Hindlimb muscle (tissue), 1 donor: Measurements from ENCODE around the gene PPP1R3C. TPM values are rescaled to one million over a fixed set of nuclear protein-coding genes. Genes with fewer than 3 reads are reported as not detected.

Source experiments
- DNase-seq: peaks from one replicate; pipeline ENCODE4 v3.0.0-alpha.2; 2013
- polyA plus RNA-seq: library from polyadenylated mRNA; unstranded; fragments of 120-200 nt; gene quantifications from one replicate; pipeline ENCODE4 v1.2.1, GENCODE V29; 2013; ENCODE audit not compliant: insufficient read length

The PPP1R3C gene
- polyA plus RNA-seq, 1 donor = 134 TPM

DNA sequence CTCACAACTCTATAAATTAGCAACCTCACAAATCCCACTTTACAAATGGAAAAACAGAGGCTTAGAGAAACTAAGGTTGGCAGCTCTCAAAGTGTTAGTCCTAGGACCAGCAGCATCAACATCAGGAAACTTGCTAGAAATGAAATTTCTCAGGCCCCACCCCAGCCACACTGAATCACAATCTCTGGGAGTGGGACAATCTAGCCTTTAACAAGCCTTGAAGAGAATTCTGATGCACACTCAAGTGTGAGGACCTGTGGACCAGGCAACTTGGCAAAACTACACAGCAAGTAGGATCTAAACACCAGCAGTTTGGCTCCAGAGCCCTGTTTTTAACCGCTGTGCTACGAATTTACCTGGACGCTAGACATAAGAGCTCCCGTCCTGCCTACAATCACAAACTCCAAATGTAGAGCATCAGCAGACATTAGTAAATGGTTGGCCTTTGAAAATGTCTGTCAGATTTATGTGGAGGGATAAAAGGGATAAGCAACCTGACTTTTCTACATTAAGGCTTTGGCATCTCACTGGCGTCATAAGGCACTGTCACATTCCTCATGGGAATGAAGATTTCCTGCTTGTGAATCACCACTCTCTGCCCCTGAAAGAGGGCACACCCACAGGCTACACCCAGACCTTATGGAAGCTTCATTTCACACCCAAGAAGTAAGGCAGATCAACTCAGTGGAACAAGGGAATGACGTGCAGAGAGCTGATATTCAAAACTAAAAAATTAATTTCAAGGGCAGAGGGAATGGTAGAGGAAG lies 34.5 kb downstream of the PPP1R3C start:
- no peak for DNase-seq

DNA sequence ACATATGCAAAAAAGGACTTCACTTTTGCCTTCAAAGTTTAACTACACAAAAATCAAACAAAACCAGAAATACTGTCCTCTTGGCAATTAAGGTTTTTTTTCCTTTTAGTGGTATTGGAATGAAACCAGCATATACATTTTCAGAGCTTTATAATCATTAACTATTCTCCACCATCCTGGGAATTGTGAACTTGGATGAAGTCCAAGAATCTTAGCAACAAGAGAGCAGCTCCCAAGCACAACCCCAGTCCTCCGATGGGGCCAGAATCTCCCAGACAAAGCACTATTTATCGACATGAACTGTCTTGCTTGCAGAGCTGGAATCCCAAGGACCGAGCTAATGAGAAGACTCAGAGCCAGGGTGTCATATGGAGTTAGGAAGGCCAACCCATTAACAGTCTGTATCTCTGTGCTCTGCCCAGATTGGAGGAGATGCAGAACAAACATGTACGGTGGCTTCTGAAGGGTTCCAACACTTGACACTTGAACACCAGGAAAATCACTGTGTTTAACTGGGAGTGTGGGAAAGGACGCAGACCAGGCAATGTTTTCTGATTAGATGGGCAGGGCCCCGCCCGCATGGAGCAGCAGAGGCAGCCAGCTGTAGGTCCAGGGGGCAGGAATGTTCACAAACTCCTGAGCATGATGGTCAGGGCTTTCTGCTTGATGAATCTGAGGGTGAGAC lies 35.5 kb downstream of the PPP1R3C start:
- no peak for DNase-seq

DNA sequence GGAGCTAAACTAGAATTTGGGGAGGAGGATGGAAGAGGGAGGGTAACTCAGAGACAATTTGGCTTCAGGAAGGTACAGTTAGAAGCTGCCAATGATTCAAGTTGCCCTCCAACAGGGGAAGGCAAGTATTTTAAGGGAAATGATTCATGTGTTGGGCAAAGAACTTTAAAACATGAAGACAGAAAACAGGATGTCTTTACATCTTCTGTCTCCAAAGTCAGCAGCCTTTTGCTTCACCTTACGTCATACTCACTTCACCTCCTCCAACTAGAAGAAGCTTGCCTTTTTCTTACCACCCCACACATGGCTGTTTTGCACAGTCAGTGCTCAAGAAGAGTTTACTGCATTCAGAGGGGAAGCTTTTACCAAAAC lies 36.1 kb downstream of the PPP1R3C start:
- no peak for DNase-seq

DNA sequence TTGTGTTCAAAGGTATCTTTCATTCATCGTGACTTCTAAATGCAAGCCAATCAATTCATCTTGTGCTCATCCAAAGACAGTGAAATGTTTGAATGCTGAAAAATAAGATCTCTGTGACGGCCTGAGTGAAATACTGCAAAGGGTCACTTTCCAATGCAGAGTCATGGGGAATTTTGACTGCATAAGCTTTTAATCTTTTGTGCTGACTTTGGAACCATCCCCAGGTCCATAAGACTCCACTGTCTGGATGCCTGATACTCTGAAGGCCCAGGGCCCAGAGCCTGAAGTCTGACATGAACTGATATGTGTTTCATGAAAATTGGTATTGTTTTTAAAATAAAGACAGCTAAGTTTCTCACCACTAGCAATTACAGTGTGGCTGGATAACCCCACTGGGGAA lies 39.0 kb downstream of the PPP1R3C start:
- no peak for DNase-seq

DNA sequence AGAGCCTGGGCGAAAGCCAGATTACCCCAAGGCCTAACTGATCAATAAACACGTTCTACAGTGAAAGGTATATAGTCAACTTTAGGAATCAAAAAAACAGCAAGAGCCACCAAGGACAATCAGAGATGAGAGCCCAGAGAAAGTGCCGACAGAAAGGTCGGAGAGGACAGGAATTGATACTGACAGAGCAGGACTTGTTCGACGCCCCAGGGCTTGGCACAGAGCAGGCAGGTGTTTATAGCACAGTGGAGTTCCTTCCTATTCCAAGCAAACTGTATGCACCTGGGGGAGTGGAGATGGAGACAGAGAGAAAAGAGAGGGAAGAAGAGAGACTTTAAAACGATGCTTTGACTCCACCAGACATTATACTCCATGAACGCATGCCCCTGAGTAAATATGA lies 39.5 kb downstream of the PPP1R3C start:
- no peak for DNase-seq

DNA sequence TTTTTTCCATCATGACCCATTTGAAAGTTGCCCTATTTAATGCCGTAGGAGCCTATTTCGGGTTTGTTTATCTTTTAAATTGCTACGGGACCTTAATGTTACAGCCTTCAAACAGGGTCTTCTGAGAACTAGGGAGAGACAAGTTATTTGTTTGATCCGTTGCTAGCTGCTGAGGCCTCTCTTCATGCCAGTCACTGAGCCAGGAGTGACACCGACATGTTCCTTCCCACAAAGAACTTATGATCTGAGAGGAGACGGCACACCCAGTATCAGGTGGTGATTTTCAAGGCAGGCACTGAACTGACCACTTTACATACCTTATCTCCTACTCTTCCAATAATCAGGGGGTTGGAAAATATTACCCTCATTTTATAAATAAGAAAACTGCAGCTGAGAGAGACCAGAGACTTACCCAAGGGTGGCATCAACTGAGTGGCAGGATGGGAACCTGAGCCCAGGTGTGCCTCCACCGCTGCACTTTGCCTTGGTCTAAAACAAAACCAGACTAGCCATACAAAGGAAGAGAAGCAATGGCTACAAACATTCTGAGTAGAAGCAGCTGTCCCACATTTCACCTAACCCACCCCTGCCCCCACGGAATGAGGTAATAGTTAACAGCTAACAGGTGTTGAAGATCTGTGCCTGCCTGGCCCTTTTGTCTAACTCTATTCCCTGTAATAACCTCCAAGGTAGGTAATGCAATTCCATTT lies 40.5 kb downstream of the PPP1R3C start:
- DNase-seq = no peak

DNA sequence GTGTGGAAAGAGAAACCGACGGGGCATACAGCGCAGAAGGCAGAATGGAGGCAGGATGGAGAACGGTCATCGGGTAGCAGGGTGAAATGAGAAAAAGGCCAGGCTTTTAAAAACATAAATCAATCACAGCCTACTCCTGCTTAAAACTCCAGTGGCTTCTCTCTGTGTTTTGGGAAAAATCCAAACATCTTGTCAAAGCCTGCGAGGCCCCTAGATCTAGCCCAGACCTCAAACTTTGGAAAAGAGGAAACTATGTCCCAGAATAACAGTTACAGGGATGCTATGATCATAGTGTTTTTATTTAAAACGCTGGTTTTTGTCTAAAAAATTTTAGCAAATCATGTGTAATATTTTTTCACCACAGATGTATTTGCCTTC lies 41.1 kb downstream of the PPP1R3C start:
- no peak for DNase-seq

DNA sequence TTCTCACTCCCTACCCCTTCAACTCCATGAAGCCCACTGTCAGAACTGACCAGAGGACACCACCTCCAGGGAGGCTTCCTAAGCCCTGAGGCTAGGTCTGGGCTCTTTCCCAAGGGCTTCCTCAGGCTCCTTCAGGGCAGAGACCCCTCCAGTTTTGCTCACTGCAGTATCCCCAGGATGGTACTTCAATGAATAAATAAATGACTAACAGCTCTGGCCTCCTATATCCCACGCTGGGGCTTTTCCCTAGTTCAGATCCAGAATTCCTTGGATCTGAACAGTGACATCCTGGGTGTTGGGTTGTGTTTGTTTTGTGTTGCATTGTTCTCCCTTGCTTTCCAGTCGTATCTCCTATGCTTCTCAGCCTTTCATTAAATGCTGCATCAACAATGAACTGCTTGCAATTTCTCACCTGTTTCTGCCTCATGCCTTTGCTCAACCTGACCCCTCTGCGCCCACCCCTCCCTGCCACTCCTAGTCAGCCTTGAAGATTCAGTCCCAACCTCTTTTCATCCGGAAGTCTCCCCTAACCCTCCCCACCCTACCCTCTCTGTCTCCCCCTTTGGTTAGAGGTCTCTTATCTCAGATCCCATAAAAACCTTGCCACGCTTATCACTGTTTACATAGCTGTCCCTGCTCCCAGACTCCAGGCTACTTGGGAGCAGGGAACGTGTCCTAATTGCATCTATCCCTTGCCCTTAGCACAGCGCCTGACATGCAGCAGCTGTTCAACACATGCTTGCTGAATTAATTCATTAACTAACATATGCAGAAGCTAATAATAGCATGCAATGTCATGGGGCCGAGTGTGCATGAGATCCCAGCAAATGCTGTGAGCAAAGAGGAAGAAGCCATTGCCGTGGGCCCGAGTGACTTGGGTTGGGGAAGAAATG lies 41.7 kb downstream of the PPP1R3C start:
- DNase-seq = peak; percentile 60

DNA sequence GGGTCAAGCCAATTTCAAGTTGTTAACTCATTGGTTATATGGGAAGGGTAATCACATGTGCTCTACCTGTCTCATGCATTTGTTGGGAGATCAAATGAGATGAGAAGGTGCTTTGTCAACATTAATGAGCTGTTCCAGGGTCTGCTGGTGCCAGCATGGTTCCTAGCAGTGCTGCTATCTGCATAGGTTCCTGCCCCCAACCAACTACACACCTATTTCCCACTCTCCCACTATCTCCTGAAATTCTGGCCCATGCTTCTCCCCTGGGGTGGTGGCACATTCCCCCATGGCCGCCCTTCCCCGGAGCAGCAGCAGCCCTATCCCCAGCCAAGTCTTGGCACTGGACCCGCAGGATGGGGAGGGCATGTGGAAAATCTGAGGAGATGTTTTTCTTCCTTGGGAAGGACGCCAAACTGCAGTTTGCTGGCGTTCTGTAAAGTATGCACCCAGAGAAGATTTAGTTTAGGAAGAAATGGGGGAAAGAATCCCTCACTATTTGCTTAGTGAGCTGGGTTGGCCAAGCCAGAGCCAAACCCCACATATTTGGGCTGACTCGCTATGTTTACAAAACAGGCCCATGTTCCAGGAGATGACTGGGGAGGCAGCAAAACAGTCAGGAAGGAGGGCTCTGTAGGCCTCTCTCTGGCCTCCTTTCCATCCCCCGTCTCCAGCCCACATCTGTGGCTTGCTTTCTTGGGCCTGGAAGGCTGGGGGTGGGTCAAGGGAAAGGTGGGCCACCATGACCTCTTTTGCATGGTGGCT lies 42.5 kb downstream of the PPP1R3C start:
- no peak for DNase-seq

DNA sequence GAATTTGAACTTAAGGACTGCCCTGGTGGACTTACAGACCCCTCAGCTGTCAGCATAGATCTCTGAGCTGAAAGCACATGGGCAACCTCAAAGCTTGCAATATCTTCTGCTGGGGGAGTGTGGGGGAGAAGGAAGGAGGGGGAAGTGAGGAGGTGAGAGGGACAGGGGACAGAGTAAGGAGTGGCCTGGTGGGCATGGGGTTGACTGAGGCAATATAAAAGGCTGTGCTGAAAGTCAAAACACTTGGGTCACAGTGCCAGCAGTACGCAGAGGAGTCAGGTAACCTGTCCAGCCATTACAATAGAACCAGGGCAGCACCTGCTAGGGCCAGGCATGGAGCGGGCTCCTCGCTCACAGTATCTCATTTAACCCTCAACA lies 43.2 kb downstream of the PPP1R3C start:
- DNase-seq = no peak

DNA sequence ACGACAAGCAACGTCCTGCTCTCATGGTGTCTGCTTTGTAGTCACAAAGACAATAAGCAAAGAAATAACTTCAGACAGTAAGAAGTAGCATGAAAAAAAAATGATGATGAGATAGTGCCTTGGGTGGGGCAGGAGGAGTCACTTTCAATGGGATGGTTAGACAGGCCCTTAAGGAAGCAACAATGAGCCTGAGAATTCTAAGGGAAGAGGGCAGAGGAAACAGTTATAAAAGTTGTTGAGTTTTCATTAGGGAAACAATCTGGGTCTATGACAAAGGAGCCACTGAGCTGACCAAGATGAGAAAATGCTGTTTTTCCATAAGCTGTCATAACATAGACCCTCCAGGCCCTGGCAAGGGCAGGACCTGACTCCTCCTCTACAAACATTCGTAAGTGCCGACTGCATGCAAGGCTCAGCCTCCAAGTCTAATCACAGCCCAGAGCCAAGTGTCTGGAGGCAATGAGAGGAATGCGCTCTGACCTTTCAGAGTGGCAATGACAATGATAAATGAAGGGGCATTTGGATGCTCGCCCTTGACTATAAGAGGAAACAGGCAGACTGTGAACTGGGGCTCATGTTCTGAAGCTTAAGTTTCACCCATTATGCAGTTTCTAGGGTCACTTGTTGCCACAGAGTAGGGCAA lies 43.7 kb downstream of the PPP1R3C start:
- DNase-seq = no peak

DNA sequence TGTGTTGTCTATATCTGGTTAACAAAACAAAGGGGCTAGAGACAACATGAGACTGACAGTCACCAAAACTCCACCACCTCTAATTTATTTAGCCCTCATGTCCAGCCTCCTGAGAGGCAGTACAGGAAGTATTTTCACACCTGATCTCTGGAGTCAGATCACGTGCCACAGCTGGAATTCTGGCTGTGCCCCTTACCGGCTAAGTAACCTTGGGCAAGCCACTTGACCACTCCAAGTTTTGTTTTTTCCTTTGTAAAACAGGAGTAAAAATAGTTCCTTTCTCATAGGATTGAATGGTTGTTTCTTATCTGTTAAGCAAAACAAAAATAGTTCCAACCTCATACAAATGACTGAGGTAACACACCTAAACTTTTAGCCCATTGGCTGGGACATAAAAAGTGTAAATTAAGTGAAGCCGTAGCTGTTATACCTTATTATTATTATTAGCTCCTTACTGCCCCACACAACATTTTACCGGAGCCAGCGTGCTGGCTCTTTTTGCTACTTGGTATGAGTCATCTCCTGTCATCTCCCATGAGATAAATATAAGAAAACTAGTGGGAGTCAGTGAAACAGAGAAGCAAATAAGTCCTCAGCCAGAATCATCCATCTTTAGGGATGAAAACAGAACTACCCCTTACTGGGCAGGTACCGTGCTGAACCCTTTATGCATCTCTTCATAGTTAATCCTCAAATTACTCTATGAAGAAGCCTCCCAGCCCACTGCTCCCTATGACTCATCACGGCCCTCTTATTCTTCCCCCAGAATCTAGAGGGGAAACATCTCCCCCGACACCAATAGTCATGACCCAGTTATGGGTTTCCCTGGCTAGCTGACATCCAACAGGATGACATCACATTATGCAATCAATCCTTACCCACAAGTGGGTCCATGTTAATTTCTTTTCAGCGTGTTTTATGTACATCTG lies 44.9 kb downstream of the PPP1R3C start:
- no peak for DNase-seq

DNA sequence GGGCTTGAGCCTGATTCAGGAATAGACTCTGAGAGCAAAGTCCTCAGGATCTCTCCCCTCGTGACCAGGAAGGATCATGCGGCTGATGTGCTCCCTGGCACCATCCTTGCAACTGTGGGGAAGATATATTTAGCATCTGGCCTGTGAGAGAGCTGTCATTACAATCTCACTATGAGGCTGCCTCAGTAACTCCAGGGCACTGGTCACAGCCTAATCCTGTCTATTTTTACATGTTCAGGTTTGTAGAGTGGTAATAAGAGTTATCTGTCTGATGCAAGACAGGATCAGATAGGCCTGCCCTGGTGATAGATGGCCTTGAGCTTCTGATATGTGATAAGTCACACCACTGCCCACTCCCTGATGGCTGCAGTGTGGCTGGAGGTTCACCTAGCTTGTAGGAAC lies 50.7 kb downstream of the PPP1R3C start:
- DNase-seq = no peak

DNA sequence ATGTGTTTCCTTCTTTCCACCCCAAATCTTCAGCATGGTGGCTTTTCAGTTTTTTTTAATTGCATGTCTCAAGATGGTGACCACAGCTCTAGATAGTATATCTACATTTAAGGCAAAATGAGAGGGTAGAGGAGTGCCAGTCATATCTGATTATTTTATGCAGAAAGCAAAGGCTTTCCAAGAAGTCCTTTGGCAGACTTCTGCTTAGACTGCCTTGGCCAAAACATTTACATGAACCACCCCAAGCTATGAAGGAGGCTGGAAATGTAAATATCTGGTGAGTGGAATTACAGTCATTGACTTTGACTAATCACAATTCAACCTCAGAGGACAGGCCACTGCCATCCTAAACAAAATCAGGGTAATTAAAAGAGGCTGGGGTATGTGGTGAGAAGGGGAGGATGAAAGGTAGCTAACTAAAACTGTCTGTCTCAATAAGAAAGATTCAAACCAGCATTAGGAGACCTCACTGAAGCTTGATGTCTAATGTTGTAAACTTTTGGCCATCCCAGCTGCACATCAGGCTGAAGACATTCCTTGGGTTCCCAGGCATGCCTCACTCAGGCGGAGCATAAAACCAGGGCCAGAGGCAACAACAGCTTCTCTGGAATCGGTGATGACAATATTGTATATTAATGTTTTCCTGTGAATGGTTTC lies 53.4 kb downstream of the PPP1R3C start:
- no peak for DNase-seq

Other genes with a start within 250 kb of the PPP1R3C start
- gene HECTD2, start 222.7 kb downstream of the PPP1R3C start, polyA plus RNA-seq = 14.1 TPM
- 36.0 TPM for gene TNKS2, start 165.4 kb upstream of the PPP1R3C start, polyA plus RNA-seq